ENCODE results near the gene PDP2.

Gene PDP2

GRCh38 chr16:66888647-66889615, 8.6 kb downstream of the PDP2 start:
- no peak overlapping the region for H3K4me3 ChIP-seq (ENCODE audit: low read depth, low read length)
- in situ Hi-C loops (cut with HindIII; ENCODE audit: low sequenced_read_pairs) = no loop called here
- TF ChIP-seq CTCF (IDR thresholded peaks at IDR 0.05; ENCODE audit: low read depth, low read length, missing control alignments) = no peak
- DNase-seq (ENCODE audit: low read depth) = no peak

- in situ Hi-C loops (cut with HindIII; ENCODE audit: low sequenced_read_pairs) = no loop called here
- no peak overlapping the region for H3K4me3 ChIP-seq (ENCODE audit: low read depth, low read length)
- DNase-seq (ENCODE audit: low read depth) = no peak
- no peak for TF ChIP-seq CTCF (IDR thresholded peaks at IDR 0.05; ENCODE audit: low read depth, low read length, missing control alignments)
These were observed 9.3 kb downstream of the PDP2 start for GRCh38 chr16:66889622-66890021.

DNA sequence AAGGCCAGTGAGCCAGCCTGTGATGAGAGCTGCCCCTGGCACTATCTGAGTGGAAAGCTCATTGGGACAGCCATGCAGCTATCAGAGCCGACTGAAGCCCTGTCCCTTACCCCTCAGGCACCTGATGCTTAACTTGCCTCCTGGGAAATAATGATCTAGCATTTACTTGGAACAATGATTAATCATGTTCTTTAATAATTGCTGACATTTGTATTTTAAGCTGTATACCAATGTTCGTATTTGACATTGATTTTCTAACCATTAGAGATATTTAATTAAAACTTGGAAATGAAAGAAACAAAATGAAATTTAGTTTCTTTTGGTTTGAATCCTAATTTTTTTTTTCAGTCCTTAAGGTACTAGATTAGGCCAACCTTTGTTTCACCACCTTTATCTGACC, 10.5 kb downstream of the PDP2 start:
- no peak for TF ChIP-seq CTCF (IDR thresholded peaks at IDR 0.05; ENCODE audit: low read depth, low read length, missing control alignments)
- DNase-seq (ENCODE audit: low read depth) = no peak
- H3K4me3 ChIP-seq (ENCODE audit: low read depth, low read length) = no peak overlapping the region
- in situ Hi-C loops (cut with HindIII; ENCODE audit: low sequenced_read_pairs) = no loop called here

DNA sequence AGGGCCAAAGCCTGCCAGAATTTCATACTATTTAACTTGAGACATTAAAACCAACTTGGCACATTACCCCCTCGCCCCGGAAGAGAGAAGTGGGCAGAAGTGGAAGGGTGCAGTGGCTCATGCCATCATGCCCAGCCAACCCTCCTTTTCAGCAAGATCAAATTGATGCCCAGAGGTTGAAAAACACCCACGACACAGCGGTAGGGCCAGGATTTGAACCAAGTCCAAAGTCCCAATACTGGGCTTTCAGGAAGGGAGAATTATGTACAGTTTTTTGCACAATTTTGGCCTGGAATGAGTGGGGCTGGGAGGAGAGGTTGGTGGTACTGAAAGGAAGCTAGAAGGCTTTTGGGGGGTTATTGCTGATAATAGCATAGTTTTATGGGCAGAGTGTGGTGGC, 11.0 kb downstream of the PDP2 start:
- H3K4me3 ChIP-seq (ENCODE audit: low read depth, low read length) = no peak overlapping the region
- no peak for DNase-seq (ENCODE audit: low read depth)
- in situ Hi-C loops (cut with HindIII; ENCODE audit: low sequenced_read_pairs) = no loop called here
- TF ChIP-seq CTCF (IDR thresholded peaks at IDR 0.05; ENCODE audit: low read depth, low read length, missing control alignments) = no peak

DNA sequence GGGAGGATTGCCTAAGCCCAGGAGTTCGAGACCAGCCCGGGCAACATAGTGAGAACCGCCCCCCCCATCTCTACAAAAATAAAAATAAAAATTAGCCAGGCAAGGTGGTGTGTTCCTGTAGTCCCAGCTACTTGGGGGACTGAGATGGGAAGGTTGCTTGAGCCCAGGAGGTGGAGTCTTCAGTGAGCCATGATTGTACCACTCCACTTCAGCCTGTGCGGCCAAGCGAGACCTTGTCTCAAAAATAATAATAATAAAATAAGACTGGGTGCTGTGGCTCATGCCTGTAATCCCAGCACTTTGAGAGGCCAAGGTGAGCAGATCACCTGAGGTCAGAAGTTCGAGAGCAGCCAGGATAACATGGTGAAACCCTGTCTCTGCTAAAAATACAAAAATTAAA, 11.5 kb downstream of the PDP2 start:
- no peak overlapping the region for H3K4me3 ChIP-seq (ENCODE audit: low read depth, low read length)
- in situ Hi-C loops (cut with HindIII; ENCODE audit: low sequenced_read_pairs) = no loop called here
- no peak for TF ChIP-seq CTCF (IDR thresholded peaks at IDR 0.05; ENCODE audit: low read depth, low read length, missing control alignments)

GRCh38 chr16:66894055-66894454, 13.7 kb downstream of the PDP2 start:
- H3K4me3 ChIP-seq (ENCODE audit: low read depth, low read length) = no peak overlapping the region
- DNase-seq (ENCODE audit: low read depth) = no peak
- in situ Hi-C loops (cut with HindIII; ENCODE audit: low sequenced_read_pairs) = no loop called here
- TF ChIP-seq CTCF (IDR thresholded peaks at IDR 0.05; ENCODE audit: low read depth, low read length, missing control alignments) = no peak

More for the DNA sequence above, 11.5 kb downstream of the PDP2 start:
- no peak for DNase-seq (ENCODE audit: low read depth)
